Measurements from ENCODE around the gene NAIF1.
"Not testable (repeated sequence)": the region's sequence is repeated elsewhere in the genome, so short reads cannot be mapped to it uniquely, and the experiment has no call there.

NAIF1 gene

GRCh38 chr9:128025736-128026135, 41.4 kb downstream of the NAIF1 start:
- peak in 2 of 5 experiments; percentile 26 to 84 for DNase-seq

GRCh38 chr9:128024761-128025308, 42.3 kb downstream of the NAIF1 start:
- DNase-seq, result peak in 1 of 5 experiments; percentile 45

- not testable (repeated sequence) for DNase-seq
Observed at GRCh38 chr9:128023671-128024070, 43.4 kb downstream of the NAIF1 start.

GRCh38 chr9:128022886-128023285, 44.2 kb downstream of the NAIF1 start:
- no peak for DNase-seq

- no peak for DNase-seq
Observed at GRCh38 chr9:128021098-128021497, 46.0 kb downstream of the NAIF1 start.

- DNase-seq, result no peak
Observed at GRCh38 chr9:128020692-128021091, 46.4 kb downstream of the NAIF1 start.

- no peak for DNase-seq
Observed at GRCh38 chr9:128015696-128016095, 51.4 kb downstream of the NAIF1 start.
